GM21619 (cell line): ENCODE data around the gene ADGRV1.
A peak's percentile ranks its signal among the peaks of the same experiment; 100 is the strongest.

ENCODE experiments used
- ATAC-seq: cut with Tn5 transposase; IDR thresholded peaks from one replicate; pipeline ENCODE4 v1.9.1; 2021; ENCODE audit not compliant: unreplicated experiment

ADGRV1 gene

GRCh38 chr5:91123291-91123690 is 564.7 kb downstream of the ADGRV1 start:
- no peak for ATAC-seq

GRCh38 chr5:91123901-91124300 is 565.3 kb downstream of the ADGRV1 start:
- no peak for ATAC-seq

GRCh38 chr5:91125916-91126315 is 567.3 kb downstream of the ADGRV1 start:
- ATAC-seq, result no peak

GRCh38 chr5:91126448-91126847 is 567.9 kb downstream of the ADGRV1 start:
- ATAC-seq, result no peak

- ATAC-seq, result no peak
These were observed 568.3 kb downstream of the ADGRV1 start for GRCh38 chr5:91126888-91127287.

GRCh38 chr5:91127456-91128081 is 569.0 kb downstream of the ADGRV1 start:
- ATAC-seq, result no peak

GRCh38 chr5:91128604-91129003 is 570.0 kb downstream of the ADGRV1 start:
- ATAC-seq, result no peak

- no peak for ATAC-seq
These were observed 571.2 kb downstream of the ADGRV1 start for GRCh38 chr5:91129748-91130147.

GRCh38 chr5:91130759-91131158 is 572.2 kb downstream of the ADGRV1 start:
- no peak for ATAC-seq

GRCh38 chr5:91132550-91132949 is 574.0 kb downstream of the ADGRV1 start:
- ATAC-seq, result peak; percentile 58

- no peak for ATAC-seq
These were observed 574.6 kb downstream of the ADGRV1 start for GRCh38 chr5:91133183-91133582.

- no peak for ATAC-seq
These were observed 577.1 kb downstream of the ADGRV1 start for GRCh38 chr5:91135475-91136248.

GRCh38 chr5:91136271-91136670 is 577.7 kb downstream of the ADGRV1 start:
- ATAC-seq, result no peak

- no peak for ATAC-seq
These were observed 579.0 kb downstream of the ADGRV1 start for GRCh38 chr5:91137647-91138046.

GRCh38 chr5:91139572-91140200 is 581.1 kb downstream of the ADGRV1 start:
- no peak for ATAC-seq

GRCh38 chr5:91140657-91141056 is 582.1 kb downstream of the ADGRV1 start:
- ATAC-seq, result no peak

- no peak for ATAC-seq
These were observed 583.0 kb downstream of the ADGRV1 start for GRCh38 chr5:91141642-91142041.

- no peak for ATAC-seq
These were observed 583.8 kb downstream of the ADGRV1 start for GRCh38 chr5:91142386-91142785.

- ATAC-seq, result no peak
These were observed 584.2 kb downstream of the ADGRV1 start for GRCh38 chr5:91142819-91143218.

- no peak for ATAC-seq
These were observed 585.2 kb downstream of the ADGRV1 start for GRCh38 chr5:91143840-91144239.

GRCh38 chr5:91144491-91145332 is 586.1 kb downstream of the ADGRV1 start:
- ATAC-seq, result no peak
